ENCODE data around the gene OPCML. TPM values are rescaled to one million over a fixed set of nuclear protein-coding genes. Genes with fewer than 3 reads are reported as not detected.

The OPCML gene
- total RNA-seq, 4 donors from 2014 or later = 0.33 TPM; not detected in 3

DNA sequence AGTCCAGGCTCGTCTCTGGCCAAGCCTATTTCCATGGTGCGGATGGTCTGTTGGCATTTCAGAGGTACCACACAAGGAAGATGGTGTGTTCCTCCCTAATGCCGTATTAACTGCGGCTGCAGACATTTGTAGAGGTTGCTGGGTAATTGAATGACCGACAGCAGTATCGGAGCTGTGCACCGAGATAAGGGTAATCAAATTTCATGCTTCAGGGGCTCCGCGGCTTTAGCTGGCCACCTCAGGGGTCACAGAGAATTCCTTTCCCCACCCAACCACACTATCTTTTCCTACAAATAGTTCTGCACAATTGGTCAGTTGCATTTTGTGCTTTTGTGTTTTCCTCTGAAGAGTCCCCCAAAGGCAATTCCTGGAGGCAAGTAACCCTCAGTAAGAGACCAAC is 297.4 kb downstream of the OPCML start:
- no peak for DNase-seq
- no peak overlapping the region for H3K27ac ChIP-seq
- intact Hi-C loops (cut with DNase I) = no loop called here
- no peaks in the 10 kb centered on the region for H3K36me3 ChIP-seq
- no peak overlapping the region for H3K4me3 ChIP-seq (replicated peaks in 1 of 3)
- no peaks in the 10 kb centered on the region for H3K9me3 ChIP-seq
- H3K4me1 ChIP-seq = no peaks in the 10 kb centered on the region
- H3K27me3 ChIP-seq = no peaks in the 10 kb centered on the region
- WGBS, 2 donors = 62 to 68% methylated on average over 9 of the region's 9 CpGs
- TF ChIP-seq, protein P1, sequence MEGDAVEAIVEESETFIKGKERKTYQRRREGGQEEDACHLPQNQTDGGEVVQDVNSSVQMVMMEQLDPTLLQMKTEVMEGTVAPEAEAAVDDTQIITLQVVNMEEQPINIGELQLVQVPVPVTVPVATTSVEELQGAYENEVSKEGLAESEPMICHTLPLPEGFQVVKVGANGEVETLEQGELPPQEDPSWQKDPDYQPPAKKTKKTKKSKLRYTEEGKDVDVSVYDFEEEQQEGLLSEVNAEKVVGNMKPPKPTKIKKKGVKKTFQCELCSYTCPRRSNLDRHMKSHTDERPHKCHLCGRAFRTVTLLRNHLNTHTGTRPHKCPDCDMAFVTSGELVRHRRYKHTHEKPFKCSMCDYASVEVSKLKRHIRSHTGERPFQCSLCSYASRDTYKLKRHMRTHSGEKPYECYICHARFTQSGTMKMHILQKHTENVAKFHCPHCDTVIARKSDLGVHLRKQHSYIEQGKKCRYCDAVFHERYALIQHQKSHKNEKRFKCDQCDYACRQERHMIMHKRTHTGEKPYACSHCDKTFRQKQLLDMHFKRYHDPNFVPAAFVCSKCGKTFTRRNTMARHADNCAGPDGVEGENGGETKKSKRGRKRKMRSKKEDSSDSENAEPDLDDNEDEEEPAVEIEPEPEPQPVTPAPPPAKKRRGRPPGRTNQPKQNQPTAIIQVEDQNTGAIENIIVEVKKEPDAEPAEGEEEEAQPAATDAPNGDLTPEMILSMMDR (IDR thresholded peaks at IDR 0.05) = no peak
- TF ChIP-seq POLR2A (IDR thresholded peaks at IDR 0.05) = no peak

DNA sequence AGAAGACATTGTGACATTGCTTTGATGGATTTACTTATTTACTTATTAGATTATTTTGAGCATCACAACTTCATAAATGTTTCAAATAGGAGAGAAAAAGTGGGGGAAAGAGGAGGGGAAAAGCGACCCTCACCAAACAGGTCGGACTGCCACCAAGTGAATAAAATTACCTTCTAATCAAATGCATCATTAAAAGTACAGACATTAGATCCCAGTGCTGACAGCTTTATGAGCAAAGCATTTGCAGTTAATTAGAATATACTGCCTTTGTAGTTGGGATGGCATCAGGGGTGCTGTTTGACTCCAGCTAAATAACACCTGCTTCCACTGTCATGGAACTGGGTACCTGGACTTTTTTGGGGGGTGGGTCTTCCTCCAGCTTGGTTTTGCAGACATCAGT is 299.6 kb downstream of the OPCML start:
- intact Hi-C loops (cut with DNase I) = no loop called here

DNA sequence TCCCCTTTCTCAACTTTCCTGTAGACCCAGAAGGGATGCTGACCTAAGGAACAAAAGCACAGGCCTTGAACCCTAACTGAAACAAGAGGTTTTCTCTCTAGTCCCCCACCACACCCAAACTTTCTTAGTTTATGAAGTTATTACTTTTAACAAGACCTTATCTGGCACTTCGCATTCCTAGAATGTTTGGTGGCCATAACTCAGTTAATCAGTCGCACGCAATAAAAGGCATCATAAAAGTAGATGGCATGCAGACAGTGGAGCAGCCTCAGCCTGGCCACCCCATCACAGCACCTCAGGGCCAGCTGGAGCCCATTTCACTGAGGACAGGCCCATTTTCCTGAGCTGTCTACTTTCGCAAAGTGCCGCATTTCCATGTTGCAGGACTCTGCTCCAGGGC is 301.9 kb downstream of the OPCML start:
- no peaks in the 10 kb centered on the region for H3K36me3 ChIP-seq
- DNase-seq = no peak
- H3K27ac ChIP-seq = no peak overlapping the region
- no peaks in the 10 kb centered on the region for H3K9me3 ChIP-seq
- no peaks in the 10 kb centered on the region for H3K4me1 ChIP-seq
- 96 to 97% methylated on average over 5 of the region's 5 CpGs for WGBS, 2 donors
- no peak overlapping the region for H3K4me3 ChIP-seq (replicated peaks in 1 of 3)
- intact Hi-C loops (cut with DNase I) = no loop called here
- H3K27me3 ChIP-seq = no peaks in the 10 kb centered on the region
- TF ChIP-seq, protein P1 (IDR thresholded peaks at IDR 0.05) = no peak
- TF ChIP-seq POLR2A (IDR thresholded peaks at IDR 0.05) = no peak

More for the DNA sequence above, 299.6 kb downstream of the OPCML start:
- DNase-seq = no peak
- no peak overlapping the region for H3K27ac ChIP-seq
- no peaks in the 10 kb centered on the region for H3K27me3 ChIP-seq
- no peaks in the 10 kb centered on the region for H3K36me3 ChIP-seq
- no peaks in the 10 kb centered on the region for H3K4me1 ChIP-seq
- no peaks in the 10 kb centered on the region for H3K9me3 ChIP-seq
- 91% methylated on average over 2 of the region's 2 CpGs for WGBS, 2 donors
- H3K4me3 ChIP-seq (replicated peaks in 1 of 3) = no peak overlapping the region
- no peak for TF ChIP-seq POLR2A (IDR thresholded peaks at IDR 0.05)
- TF ChIP-seq, protein P1 (IDR thresholded peaks at IDR 0.05) = no peak

DNA sequence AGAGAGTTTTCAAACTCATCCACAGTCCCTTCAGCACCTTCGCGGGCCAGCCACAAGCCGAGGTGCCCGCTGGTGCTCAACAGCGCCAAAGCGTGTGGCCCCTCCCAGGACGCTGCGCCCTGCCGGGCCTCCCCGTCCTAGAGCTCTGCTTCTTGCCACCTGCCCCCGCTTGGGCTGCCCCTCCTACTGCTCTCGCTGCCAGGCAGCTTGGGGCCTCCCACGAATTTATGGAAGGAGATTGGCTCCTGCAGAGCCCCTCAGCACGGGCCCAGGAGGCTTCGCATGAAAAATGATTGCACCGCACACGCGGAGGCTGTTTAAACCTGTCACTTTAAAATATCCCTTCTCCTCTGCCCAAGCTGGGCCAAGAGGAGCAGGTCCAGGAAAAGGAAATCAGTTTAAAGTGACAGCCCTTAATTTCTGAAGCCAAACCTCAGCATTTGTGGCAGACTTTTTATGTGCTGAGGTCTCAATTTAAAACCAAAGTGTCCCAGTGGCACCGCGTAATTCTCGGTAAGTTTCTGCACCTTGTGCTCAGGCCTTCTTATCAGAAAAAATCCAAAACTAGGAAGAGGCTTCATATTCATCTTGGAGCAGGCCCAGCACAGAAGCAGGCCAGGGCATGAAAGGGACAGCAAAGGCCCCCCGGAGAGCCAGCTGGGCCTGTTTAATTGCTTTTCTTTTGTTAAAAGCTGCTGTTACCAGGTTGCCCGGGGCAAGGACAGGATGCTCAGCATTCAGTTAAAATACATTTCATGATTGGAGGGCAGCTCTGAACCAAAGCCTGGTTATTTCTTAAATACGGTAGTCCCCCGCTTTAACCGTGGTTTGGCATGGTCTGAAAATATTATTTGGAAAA is 303.6 kb downstream of the OPCML start:
- DNase-seq = peak; percentile 46 to 56
- no peak overlapping the region for H3K4me3 ChIP-seq (replicated peaks in 1 of 3)
- no peaks in the 10 kb centered on the region for H3K9me3 ChIP-seq
- WGBS, 2 donors = 18 to 25% methylated on average over 25 to 26 of the region's 26 CpGs
- no peak for TF ChIP-seq POLR2A (IDR thresholded peaks at IDR 0.05)
- TF ChIP-seq, protein P1 (IDR thresholded peaks at IDR 0.05) = no peak
- intact Hi-C loops (cut with DNase I) = no loop called here
- no peaks in the 10 kb centered on the region for H3K4me1 ChIP-seq
- no peaks in the 10 kb centered on the region for H3K36me3 ChIP-seq
- no peak overlapping the region for H3K27ac ChIP-seq
- no peaks in the 10 kb centered on the region for H3K27me3 ChIP-seq

DNA sequence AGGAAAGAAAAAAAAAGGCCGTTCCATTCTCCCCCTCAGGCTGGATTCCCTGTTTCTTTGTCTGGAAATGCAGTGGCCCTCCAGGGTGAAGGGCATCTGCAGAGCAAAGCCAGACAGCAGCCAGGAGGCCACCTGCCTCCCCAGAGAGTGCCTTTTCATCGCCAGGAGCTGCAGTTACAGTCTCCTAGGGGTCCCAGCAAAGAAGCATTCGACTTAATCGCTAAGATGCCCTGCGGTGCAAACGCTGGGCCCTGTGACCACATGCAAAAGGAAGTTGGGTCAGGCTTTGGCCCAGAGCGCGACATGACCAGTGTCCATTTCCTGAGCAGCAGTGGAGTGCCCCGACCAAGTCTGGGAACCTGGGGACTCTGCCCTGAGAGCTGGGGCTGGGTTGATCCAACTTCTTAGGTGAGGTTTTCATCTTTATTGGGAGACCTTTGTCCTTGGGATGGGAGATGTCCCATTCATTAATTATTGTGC is 304.6 kb downstream of the OPCML start:
- Histone ChIP-seq H3K4me1 (no peaks in the 10 kb centered on the region), H3K27ac (no peak overlapping the region), H3K4me3 (replicated peaks in 1 of 3) (no peak overlapping the region), H3K27me3 (no peaks in the 10 kb centered on the region), H3K9me3 (no peaks in the 10 kb centered on the region), H3K36me3 (no peaks in the 10 kb centered on the region)
- TF ChIP-seq POLR2A (IDR thresholded peaks at IDR 0.05) = no peak
- TF ChIP-seq, protein P1 (IDR thresholded peaks at IDR 0.05) = no peak
- intact Hi-C loops (cut with DNase I) = no loop called here
- WGBS, 2 donors = 37 to 76% methylated on average over 3 to 9 of the region's 9 CpGs
- DNase-seq = no peak
